ENCODE results near the gene ACAP3.

DNA sequence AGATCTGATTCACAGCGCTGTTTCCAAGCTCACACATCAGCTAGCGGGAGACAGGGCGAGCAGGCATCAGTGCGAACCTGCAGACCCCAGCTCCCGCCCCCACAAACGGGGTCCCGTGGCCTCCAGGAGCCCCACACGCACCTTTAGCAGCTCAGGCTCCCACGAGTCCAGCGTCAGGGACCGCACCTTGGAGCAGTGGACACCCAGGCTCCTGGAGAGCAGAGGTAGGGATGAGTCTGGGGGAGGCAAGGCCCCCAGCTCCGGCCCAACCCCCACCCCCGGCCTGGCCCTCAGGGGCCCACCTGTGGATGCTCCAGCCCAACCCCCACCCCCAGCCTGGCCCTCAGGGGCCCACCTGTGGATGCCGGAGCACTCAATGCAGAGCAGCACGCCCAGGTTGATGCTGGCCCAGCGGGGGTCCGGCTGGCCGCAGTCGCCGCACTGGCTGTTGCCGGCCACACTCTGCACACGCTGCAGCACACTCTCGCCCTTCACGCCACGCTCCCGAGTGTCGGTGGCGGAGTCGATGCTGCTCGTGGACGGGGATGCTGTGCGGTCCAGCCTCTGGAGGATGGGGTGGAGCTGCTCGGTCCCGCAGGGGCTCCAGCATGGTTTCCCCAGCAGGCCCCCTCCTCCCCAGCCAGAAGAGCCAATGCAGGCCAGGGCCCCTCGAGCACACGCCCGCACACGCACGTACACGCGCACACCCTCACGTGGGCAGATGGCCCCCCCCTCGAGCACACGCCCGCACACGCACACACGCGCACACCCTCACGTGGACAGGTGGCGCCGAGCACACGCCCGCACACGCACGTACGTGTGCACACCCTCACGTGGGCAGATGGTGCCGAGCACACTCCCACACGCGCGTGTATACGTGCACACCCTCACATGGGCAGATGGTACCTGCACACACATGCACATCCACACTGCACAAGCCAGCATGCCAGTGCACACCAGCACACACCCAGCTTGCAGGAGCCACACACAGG lies 11.4 kb downstream of the ACAP3 start:
- TF ChIP-seq, protein P1, sequence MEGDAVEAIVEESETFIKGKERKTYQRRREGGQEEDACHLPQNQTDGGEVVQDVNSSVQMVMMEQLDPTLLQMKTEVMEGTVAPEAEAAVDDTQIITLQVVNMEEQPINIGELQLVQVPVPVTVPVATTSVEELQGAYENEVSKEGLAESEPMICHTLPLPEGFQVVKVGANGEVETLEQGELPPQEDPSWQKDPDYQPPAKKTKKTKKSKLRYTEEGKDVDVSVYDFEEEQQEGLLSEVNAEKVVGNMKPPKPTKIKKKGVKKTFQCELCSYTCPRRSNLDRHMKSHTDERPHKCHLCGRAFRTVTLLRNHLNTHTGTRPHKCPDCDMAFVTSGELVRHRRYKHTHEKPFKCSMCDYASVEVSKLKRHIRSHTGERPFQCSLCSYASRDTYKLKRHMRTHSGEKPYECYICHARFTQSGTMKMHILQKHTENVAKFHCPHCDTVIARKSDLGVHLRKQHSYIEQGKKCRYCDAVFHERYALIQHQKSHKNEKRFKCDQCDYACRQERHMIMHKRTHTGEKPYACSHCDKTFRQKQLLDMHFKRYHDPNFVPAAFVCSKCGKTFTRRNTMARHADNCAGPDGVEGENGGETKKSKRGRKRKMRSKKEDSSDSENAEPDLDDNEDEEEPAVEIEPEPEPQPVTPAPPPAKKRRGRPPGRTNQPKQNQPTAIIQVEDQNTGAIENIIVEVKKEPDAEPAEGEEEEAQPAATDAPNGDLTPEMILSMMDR (conservative IDR thresholded peaks at IDR 0.05; ENCODE audit: low read depth, low read length), result no peak
- no peak for TF ChIP-seq EZH2 (IDR thresholded peaks at IDR 0.05; ENCODE audit: borderline replicate concordance, low read depth, low read length, poor library complexity, severe bottlenecking)
